DOHH2 (cell line): ENCODE results near the gene EVL.

Experiments used
- H3F3A ChIP-seq: fragments of 200-600 bp; sonication (generic), shearing (Covaris generic); 2 replicates; pipeline ENCODE4 v1.6.0; 2016; ENCODE audit warnings: antibody characterized with exemption, mild to moderate bottlenecking; ENCODE audit not compliant: control insufficient read depth, insufficient read depth
- H3K27ac ChIP-seq: fragments of 200-600 bp; sonication (generic); 2 replicates; pipeline ENCODE4 v1.5.1; 2014; ENCODE audit warnings: low read depth, mild to moderate bottlenecking, low read length, moderate library complexity
- H3K27me3 ChIP-seq: fragments of 200-600 bp; sonication (generic); 2 replicates; pipeline ENCODE4 v1.6.1; 2014; ENCODE audit warnings: mild to moderate bottlenecking, low read length, mixed read lengths; ENCODE audit not compliant: control insufficient read depth
- H3K36me3 ChIP-seq: fragments of 200-600 bp; sonication (generic); 2 replicates; pipeline ENCODE4 v1.6.1; 2014; ENCODE audit warnings: mild to moderate bottlenecking, low read length, moderate library complexity, mixed read lengths; ENCODE audit not compliant: control insufficient read depth
- H3K4me1 ChIP-seq: fragments of 200-600 bp; sonication (generic); 2 replicates; pipeline ENCODE4 v1.6.1; 2014; ENCODE audit warnings: mild to moderate bottlenecking, low read length, mixed read lengths; ENCODE audit not compliant: control insufficient read depth
- H3K4me2 ChIP-seq: fragments of 200-600 bp; sonication (generic); 2 replicates; pipeline ENCODE4 v1.6.0; 2014; ENCODE audit warnings: mild to moderate bottlenecking, low read length, moderate library complexity
- H3K4me3 ChIP-seq: fragments of 200-600 bp; sonication (generic); 2 replicates; pipeline ENCODE4 v1.5.1; 2014; ENCODE audit warnings: mild to moderate bottlenecking, low read length, mixed read lengths
- H3K79me2 ChIP-seq: fragments of 200-600 bp; sonication (generic); 2 replicates; pipeline ENCODE4 v1.6.1; 2014; ENCODE audit warnings: mild to moderate bottlenecking, low read length, mixed read lengths; ENCODE audit not compliant: control insufficient read depth
- H3K9me2 ChIP-seq: fragments of 200-600 bp; sonication (generic); replicated peaks from 2 replicates; pipeline ENCODE4 v1.6.1; 2014; ENCODE audit warnings: mild to moderate bottlenecking, low read length, mixed read lengths; ENCODE audit not compliant: control insufficient read depth
- H3K9me3 ChIP-seq: fragments of 200-600 bp; sonication (generic); 2 replicates; pipeline ENCODE4 v1.6.1; 2014; ENCODE audit warnings: antibody characterized with exemption, low read length, mixed read lengths; ENCODE audit not compliant: control insufficient read depth, insufficient read depth
- H4K20me1 ChIP-seq: fragments of 200-600 bp; sonication (generic); 2 replicates; pipeline ENCODE4 v1.6.0; 2014; ENCODE audit warnings: low read depth, mild to moderate bottlenecking, antibody characterized with exemption, low read length, moderate library complexity; ENCODE audit not compliant: control insufficient read depth, insufficient read depth
- EZH2phosphoT487 ChIP-seq: fragments of 200-600 bp; sonication (generic); IDR thresholded peaks from 2 replicates; pipeline ENCODE4 v1.6.1; 2017; ENCODE audit warnings: borderline replicate concordance, mild to moderate bottlenecking, antibody characterized with exemption, low read length, moderate library complexity, mixed read lengths
- TF ChIP-seq, protein P1 (sequence below): fragments of 200-600 bp; sonication (generic); IDR thresholded peaks from one replicate; pipeline ENCODE4 v1.5.1; 2014; ENCODE audit warnings: antibody characterized with exemption, mild to moderate bottlenecking, low read depth, low read length; ENCODE audit not compliant: poor library complexity, severe bottlenecking

EVL gene

DNA sequence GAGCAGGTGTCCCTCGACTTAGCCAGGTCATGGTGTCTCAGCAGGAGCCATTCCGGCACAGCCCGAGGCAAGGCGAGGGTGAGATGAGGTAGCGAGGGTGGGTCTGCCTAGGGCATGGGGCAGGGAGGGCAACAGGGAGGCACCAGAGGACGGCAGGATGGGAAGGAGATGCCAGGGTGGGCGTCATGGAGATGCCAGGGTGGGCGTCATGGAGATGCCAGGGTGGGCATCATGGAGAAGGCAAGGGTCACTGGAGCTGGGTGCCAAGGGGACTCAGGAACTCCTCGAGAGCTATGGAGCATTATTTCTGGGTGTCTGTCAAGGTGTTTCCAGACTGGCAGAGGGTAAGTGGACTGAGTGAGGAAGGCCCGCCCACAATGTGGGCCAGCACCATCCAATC, 86.9 kb downstream of the EVL start:
- Histone ChIP-seq H4K20me1 (no peaks in the 10 kb centered on the region), H3K79me2 (no peaks in the 10 kb centered on the region), H3K27ac (no peak overlapping the region), H3K9me2 (no peaks in the 10 kb centered on the region), H3K4me3 (no peak overlapping the region), H3K27me3 (no peaks in the 10 kb centered on the region), H3K9me3 (peaks cover 14% of the 10 kb centered on the region), H3K36me3 (no peaks in the 10 kb centered on the region), H3K4me2 (no peak overlapping the region), H3F3A (no peaks in the 10 kb centered on the region), H3K4me1 (peaks cover 16% of the 10 kb centered on the region)
- TF ChIP-seq EZH2phosphoT487, result no peak
- TF ChIP-seq, protein P1, sequence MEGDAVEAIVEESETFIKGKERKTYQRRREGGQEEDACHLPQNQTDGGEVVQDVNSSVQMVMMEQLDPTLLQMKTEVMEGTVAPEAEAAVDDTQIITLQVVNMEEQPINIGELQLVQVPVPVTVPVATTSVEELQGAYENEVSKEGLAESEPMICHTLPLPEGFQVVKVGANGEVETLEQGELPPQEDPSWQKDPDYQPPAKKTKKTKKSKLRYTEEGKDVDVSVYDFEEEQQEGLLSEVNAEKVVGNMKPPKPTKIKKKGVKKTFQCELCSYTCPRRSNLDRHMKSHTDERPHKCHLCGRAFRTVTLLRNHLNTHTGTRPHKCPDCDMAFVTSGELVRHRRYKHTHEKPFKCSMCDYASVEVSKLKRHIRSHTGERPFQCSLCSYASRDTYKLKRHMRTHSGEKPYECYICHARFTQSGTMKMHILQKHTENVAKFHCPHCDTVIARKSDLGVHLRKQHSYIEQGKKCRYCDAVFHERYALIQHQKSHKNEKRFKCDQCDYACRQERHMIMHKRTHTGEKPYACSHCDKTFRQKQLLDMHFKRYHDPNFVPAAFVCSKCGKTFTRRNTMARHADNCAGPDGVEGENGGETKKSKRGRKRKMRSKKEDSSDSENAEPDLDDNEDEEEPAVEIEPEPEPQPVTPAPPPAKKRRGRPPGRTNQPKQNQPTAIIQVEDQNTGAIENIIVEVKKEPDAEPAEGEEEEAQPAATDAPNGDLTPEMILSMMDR, result no peak

DNA sequence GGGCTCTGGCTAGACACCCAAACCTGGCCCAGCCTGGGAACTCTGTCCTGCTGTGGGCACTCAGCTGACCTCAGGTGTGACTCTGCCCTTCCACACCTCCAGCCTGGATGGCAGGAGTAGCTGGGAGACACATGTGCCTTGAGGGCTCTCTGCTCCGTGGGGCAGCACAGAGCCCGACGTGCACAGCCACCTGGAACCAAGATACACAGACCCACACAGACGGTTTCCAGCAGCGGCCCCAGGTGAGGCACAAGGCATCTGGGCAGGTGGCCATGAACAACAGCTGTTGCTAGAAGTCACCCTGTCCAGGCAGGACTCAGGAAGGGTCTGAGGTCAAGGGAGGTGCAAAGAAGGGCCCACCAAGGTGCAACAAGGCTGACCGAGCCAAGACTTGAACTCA, 88.3 kb downstream of the EVL start:
- Histone ChIP-seq H3K4me2 (no peak overlapping the region), H3K27me3 (no peaks in the 10 kb centered on the region), H3F3A (peaks cover 3% of the 10 kb centered on the region; the same call in 1 of the 2 replicates), H3K9me3 (peaks cover 14% of the 10 kb centered on the region), H4K20me1 (no peaks in the 10 kb centered on the region), H3K4me3 (no peak overlapping the region), H3K4me1 (peaks cover 16% of the 10 kb centered on the region), H3K27ac (no peak overlapping the region), H3K36me3 (no peaks in the 10 kb centered on the region), H3K79me2 (no peaks in the 10 kb centered on the region), H3K9me2 (no peaks in the 10 kb centered on the region)
- TF ChIP-seq, protein P1, result no peak
- no peak for TF ChIP-seq EZH2phosphoT487

DNA sequence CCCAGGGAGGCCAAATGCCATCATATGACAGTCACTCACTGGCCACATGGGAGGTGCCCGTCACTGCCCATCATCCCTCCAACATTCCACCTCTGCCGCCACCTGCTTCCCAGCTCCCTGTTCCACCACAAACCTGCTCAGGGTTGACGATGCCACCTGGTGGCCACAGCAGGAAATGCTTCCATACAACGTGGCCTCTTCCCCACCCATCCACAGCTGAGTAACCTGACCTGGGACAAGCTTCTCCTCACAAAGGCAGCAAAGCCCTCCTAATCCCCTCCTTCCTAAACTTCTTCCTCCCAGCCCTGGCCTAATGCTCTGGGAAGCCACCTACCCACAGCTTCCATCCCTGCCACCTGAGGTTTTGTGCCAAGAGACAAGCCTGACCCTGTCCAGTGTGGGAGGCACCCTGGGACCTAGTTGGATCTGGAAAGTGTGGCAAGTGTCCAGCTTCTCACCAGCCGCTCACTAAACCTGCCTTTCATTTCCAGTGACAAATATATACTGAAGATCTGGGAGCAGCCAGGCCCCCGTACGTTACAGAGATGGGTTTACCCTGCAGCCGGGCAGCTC, 89.9 kb downstream of the EVL start:
- no peak overlapping the region for H3K27ac ChIP-seq
- H3K9me3 ChIP-seq, result peaks cover 14% of the 10 kb centered on the region
- peaks cover 3% of the 10 kb centered on the region; the same call in 1 of the 2 replicates for H3F3A ChIP-seq
- H3K9me2 ChIP-seq, result no peaks in the 10 kb centered on the region
- H3K79me2 ChIP-seq, result no peaks in the 10 kb centered on the region
- no peak overlapping the region for H3K4me3 ChIP-seq
- H3K36me3 ChIP-seq, result no peaks in the 10 kb centered on the region
- peaks cover 29% of the 10 kb centered on the region for H3K4me1 ChIP-seq
- peaks cover 14% of the 10 kb centered on the region for H3K27me3 ChIP-seq
- no peaks in the 10 kb centered on the region for H4K20me1 ChIP-seq
- no peak overlapping the region for H3K4me2 ChIP-seq
- TF ChIP-seq, protein P1, result peak; percentile 96
- no peak for TF ChIP-seq EZH2phosphoT487
